Activated T-cell treated with anti-CD3 and anti-CD28 coated beads, Interleukin-2, amount 50 U/mL, for 24 hours (primary cell): Measurements from ENCODE around the gene MXI1.
"Not testable (repeated sequence)": the region's sequence is repeated elsewhere in the genome, so short reads cannot be mapped to it uniquely, and the experiment has no call there.

Experiments
- DNase-seq: peaks from one replicate; pipeline ENCODE4 v3.0.0-alpha.2; 2020
- H3K27ac Mint-ChIP-seq: 2 replicates; pipeline ENCODE4 v1.8.0; 2020; ENCODE audit warnings: mild to moderate bottlenecking, mixed read lengths
- H3K27me3 Mint-ChIP-seq: 2 replicates; pipeline ENCODE4 v1.8.0; 2020; ENCODE audit warnings: mixed read lengths
- H3K36me3 Mint-ChIP-seq: 2 replicates; pipeline ENCODE4 v1.8.0; 2020; ENCODE audit warnings: low read depth, mixed read lengths
- H3K4me1 Mint-ChIP-seq: 2 replicates; pipeline ENCODE4 v1.8.0; 2020; ENCODE audit warnings: low read depth, mixed read lengths
- H3K4me3 Mint-ChIP-seq: 2 replicates; pipeline ENCODE4 v1.8.0; 2020; ENCODE audit warnings: mild to moderate bottlenecking, moderate library complexity, mixed read lengths
- H3K9me3 Mint-ChIP-seq: 2 replicates; pipeline ENCODE4 v1.8.0; 2020; ENCODE audit warnings: mixed read lengths

MXI1 gene

GRCh38 chr10:110331226-110331795 lies 123.9 kb downstream of the MXI1 start:
- H3K36me3 Mint-ChIP-seq, H3K4me3 Mint-ChIP-seq: not testable (repeated sequence)
- H3K4me1 Mint-ChIP-seq: peaks cover 21% of the 10 kb centered on the region

GRCh38 chr10:110334061-110334656 lies 126.8 kb downstream of the MXI1 start:
- Mint-ChIP-seq H3K27ac (no peak overlapping the region), H3K9me3 (peaks cover 16% of the 10 kb centered on the region), H3K36me3 (peaks cover 3% of the 10 kb centered on the region), H3K4me1 (peaks cover 11% of the 10 kb centered on the region), H3K4me3 (no peak overlapping the region), H3K27me3 (no peaks in the 10 kb centered on the region)
- DNase-seq: no peak

More at GRCh38 chr10:110331226-110331795, 123.9 kb downstream of the MXI1 start:
- DNase-seq, H3K27ac Mint-ChIP-seq, H3K27me3 Mint-ChIP-seq: not testable (repeated sequence)
- H3K9me3 Mint-ChIP-seq: peaks cover 16% of the 10 kb centered on the region

- no peaks in the 10 kb centered on the region for H3K36me3 Mint-ChIP-seq
- no peak for DNase-seq
- no peak overlapping the region for H3K27ac Mint-ChIP-seq
- H3K9me3 Mint-ChIP-seq: peaks cover 7% of the 10 kb centered on the region
- no peaks in the 10 kb centered on the region for H3K27me3 Mint-ChIP-seq
- peaks cover 11% of the 10 kb centered on the region for H3K4me1 Mint-ChIP-seq
- no peak overlapping the region for H3K4me3 Mint-ChIP-seq
These were observed 128.1 kb downstream of the MXI1 start for GRCh38 chr10:110335314-110336064.

DNA sequence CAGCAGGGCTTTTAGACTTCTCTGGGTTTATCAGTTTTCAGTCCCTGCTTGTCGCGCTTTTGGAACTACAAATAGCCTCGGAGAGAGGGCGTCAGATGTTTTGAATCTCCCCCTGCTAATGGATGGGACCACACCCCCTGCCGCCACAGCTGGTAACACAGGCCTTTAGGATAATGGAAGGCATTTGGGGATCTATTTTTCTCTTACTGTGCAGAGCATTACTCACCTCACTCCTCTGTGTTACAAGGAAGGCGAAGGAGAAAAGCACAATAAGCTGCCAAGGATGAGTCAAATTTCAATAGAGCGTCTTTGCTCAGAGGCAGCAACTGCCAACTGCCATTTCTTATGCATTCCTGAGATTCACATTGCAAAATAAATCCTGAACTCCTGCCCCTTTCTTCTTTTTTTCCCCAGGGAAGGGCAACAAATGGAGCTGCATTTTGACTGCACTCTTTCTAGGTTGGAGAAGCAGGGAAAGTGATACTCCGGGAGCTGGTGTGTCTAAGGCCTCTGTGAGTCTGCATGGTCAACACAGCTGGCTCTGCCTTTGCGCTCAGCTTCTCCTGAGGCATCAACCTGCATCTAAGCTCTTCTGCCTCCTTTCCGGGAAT lies 128.8 kb downstream of the MXI1 start:
- Mint-ChIP-seq H3K27me3 (no peaks in the 10 kb centered on the region), H3K27ac (no peak overlapping the region), H3K36me3 (no peaks in the 10 kb centered on the region), H3K4me1 (peaks cover 11% of the 10 kb centered on the region), H3K9me3 (no peaks in the 10 kb centered on the region), H3K4me3 (no peak overlapping the region)
- DNase-seq: no peak
